HepG2 (cell line): ENCODE data around the gene PFDN5. TPM values are rescaled to one million over a fixed set of nuclear protein-coding genes. Genes with fewer than 3 reads are reported as not detected.

Experiments used
- GATA4 ChIP-seq: sonication (generic); IDR thresholded peaks from 2 replicates; pipeline ENCODE4 v1.6.1; 2016; ENCODE audit warnings: antibody characterized with exemption, low read depth, borderline replicate concordance
- HCFC1 ChIP-seq: fragments of 150-350 bp; IDR thresholded peaks from 2 replicates; pipeline ENCODE4 v1.6.1; 2014; ENCODE audit warnings: low read depth, low read length
- HDAC1 ChIP-seq: sonication (generic); formaldehyde crosslinking; IDR thresholded peaks from 2 replicates; pipeline ENCODE4 v1.5.1; 2020; ENCODE audit warnings: mild to moderate bottlenecking, missing genetic modification reagents
- HDAC2 ChIP-seq: sonication (generic); formaldehyde crosslinking; IDR thresholded peaks from 2 replicates; pipeline ENCODE4 v1.4.0; 2020; ENCODE audit warnings: missing genetic modification reagents
- HNRNPLL ChIP-seq: fragments of 200-400 bp; formaldehyde crosslinking; IDR thresholded peaks from 2 replicates; pipeline ENCODE4 v1.6.1; 2017; ENCODE audit warnings: mild to moderate bottlenecking, low read depth, low read length; ENCODE audit not compliant: poor library complexity, severe bottlenecking
- REXO4 ChIP-seq: sonication (generic); formaldehyde crosslinking; IDR thresholded peaks from 2 replicates; pipeline ENCODE4 v1.8.0; 2022; ENCODE audit warnings: missing genetic modification reagents, mild to moderate bottlenecking, borderline replicate concordance
- RXRB ChIP-seq: IDR thresholded peaks from 2 replicates; pipeline ENCODE4 v1.6.1; 2016; ENCODE audit warnings: borderline replicate concordance, missing genetic modification reagents, missing compliant biosample characterization
- ZNF256 ChIP-seq: sonication (generic); formaldehyde crosslinking; conservative IDR thresholded peaks from 2 replicates; pipeline ENCODE4 v1.4.0; 2020; ENCODE audit warnings: missing genetic modification reagents
- ZNF331 ChIP-seq: sonication (generic); formaldehyde crosslinking; IDR thresholded peaks from 2 replicates; pipeline ENCODE4 v1.4.0; 2020; ENCODE audit warnings: missing genetic modification reagents
- ZNF333 ChIP-seq: sonication (generic); formaldehyde crosslinking; IDR thresholded peaks from 2 replicates; pipeline ENCODE4 v1.4.0; 2020; ENCODE audit warnings: mild to moderate bottlenecking, missing genetic modification reagents, borderline replicate concordance
- ZNF431 ChIP-seq: sonication (generic); formaldehyde crosslinking; IDR thresholded peaks from 2 replicates; pipeline ENCODE4 v1.9.0; 2022; ENCODE audit warnings: missing genetic modification reagents, low read depth, mild to moderate bottlenecking, borderline replicate concordance
- ZNF580 ChIP-seq: IDR thresholded peaks from 2 replicates; pipeline ENCODE4 v1.6.1; 2016; ENCODE audit warnings: low read depth, borderline replicate concordance
- polyA plus RNA-seq, 8 experiments: library from polyadenylated mRNA; depleted of rRNA in 3 of 8; stranded (reverse) in 7 of 8; unstranded in 1 of 8; fragments of >200 nt; fragmentation: Illumina TruSeq in 4 of 8; extraction: Trizol in 4 of 8; gene quantifications; 2 replicates each; pipeline versions ENCODE4 v1.2.1 to v1.2.3, GENCODE V29; 2011 to 2016; ENCODE audit warnings: low read depth in 4 of 8, missing spikeins in 1 of 8, mixed read lengths in 1 of 8; ENCODE audit not compliant: insufficient read depth in 1 of 8
- total RNA-seq, 5 experiments: library from RNA; depleted of rRNA; stranded (reverse); fragments of >200 nt; fragmentation: Illumina TruSeq; extraction: Trizol; gene quantifications; 2 replicates each; pipeline ENCODE4 v1.2.3, GENCODE V29; 2016; ENCODE audit warnings: low read depth in 1 of 5
- TF ChIP-seq, protein P1 (sequence below): sonication (generic); formaldehyde crosslinking; IDR thresholded peaks from 2 replicates; pipeline ENCODE4 v1.5.1; 2020; ENCODE audit warnings: mild to moderate bottlenecking, missing genetic modification reagents, borderline replicate concordance
- TF ChIP-seq, protein P2 (sequence below): sonication (generic); formaldehyde crosslinking; IDR thresholded peaks from 2 replicates; pipeline ENCODE4 v1.4.0; 2020; ENCODE audit warnings: missing genetic modification reagents
- TF ChIP-seq, protein P3 (sequence below): sonication (generic); formaldehyde crosslinking; IDR thresholded peaks from 2 replicates; pipeline ENCODE4 v1.8.0; 2022; ENCODE audit warnings: mild to moderate bottlenecking, missing genetic modification reagents, moderate library complexity

PFDN5 gene
- total and polyA plus RNA-seq, 2 of the 13 experiments (the other 11 are each of a cell fraction or from before 2014, with no cell fraction given): 449 to 462 TPM

GRCh38 chr12:53295070-53295890 is at the start of gene PFDN5 (continued):
- TF ChIP-seq, protein P1, sequence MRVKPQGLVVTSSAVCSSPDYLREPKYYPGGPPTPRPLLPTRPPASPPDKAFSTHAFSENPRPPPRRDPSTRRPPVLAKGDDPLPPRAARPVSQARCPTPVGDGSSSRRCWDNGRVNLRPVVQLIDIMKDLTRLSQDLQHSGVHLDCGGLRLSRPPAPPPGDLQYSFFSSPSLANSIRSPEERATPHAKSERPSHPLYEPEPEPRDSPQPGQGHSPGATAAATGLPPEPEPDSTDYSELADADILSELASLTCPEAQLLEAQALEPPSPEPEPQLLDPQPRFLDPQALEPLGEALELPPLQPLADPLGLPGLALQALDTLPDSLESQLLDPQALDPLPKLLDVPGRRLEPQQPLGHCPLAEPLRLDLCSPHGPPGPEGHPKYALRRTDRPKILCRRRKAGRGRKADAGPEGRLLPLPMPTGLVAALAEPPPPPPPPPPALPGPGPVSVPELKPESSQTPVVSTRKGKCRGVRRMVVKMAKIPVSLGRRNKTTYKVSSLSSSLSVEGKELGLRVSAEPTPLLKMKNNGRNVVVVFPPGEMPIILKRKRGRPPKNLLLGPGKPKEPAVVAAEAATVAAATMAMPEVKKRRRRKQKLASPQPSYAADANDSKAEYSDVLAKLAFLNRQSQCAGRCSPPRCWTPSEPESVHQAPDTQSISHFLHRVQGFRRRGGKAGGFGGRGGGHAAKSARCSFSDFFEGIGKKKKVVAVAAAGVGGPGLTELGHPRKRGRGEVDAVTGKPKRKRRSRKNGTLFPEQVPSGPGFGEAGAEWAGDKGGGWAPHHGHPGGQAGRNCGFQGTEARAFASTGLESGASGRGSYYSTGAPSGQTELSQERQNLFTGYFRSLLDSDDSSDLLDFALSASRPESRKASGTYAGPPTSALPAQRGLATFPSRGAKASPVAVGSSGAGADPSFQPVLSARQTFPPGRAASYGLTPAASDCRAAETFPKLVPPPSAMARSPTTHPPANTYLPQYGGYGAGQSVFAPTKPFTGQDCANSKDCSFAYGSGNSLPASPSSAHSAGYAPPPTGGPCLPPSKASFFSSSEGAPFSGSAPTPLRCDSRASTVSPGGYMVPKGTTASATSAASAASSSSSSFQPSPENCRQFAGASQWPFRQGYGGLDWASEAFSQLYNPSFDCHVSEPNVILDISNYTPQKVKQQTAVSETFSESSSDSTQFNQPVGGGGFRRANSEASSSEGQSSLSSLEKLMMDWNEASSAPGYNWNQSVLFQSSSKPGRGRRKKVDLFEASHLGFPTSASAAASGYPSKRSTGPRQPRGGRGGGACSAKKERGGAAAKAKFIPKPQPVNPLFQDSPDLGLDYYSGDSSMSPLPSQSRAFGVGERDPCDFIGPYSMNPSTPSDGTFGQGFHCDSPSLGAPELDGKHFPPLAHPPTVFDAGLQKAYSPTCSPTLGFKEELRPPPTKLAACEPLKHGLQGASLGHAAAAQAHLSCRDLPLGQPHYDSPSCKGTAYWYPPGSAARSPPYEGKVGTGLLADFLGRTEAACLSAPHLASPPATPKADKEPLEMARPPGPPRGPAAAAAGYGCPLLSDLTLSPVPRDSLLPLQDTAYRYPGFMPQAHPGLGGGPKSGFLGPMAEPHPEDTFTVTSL (CRISPR knock-in tag): no peak
- TF ChIP-seq ZNF580 (CRISPR knock-in tag): no peak
- TF ChIP-seq ZNF256 (CRISPR knock-in tag): 0 out of 2 replicates have a peak, but pooled peaks have one; percentile 31
- TF ChIP-seq, protein P2, sequence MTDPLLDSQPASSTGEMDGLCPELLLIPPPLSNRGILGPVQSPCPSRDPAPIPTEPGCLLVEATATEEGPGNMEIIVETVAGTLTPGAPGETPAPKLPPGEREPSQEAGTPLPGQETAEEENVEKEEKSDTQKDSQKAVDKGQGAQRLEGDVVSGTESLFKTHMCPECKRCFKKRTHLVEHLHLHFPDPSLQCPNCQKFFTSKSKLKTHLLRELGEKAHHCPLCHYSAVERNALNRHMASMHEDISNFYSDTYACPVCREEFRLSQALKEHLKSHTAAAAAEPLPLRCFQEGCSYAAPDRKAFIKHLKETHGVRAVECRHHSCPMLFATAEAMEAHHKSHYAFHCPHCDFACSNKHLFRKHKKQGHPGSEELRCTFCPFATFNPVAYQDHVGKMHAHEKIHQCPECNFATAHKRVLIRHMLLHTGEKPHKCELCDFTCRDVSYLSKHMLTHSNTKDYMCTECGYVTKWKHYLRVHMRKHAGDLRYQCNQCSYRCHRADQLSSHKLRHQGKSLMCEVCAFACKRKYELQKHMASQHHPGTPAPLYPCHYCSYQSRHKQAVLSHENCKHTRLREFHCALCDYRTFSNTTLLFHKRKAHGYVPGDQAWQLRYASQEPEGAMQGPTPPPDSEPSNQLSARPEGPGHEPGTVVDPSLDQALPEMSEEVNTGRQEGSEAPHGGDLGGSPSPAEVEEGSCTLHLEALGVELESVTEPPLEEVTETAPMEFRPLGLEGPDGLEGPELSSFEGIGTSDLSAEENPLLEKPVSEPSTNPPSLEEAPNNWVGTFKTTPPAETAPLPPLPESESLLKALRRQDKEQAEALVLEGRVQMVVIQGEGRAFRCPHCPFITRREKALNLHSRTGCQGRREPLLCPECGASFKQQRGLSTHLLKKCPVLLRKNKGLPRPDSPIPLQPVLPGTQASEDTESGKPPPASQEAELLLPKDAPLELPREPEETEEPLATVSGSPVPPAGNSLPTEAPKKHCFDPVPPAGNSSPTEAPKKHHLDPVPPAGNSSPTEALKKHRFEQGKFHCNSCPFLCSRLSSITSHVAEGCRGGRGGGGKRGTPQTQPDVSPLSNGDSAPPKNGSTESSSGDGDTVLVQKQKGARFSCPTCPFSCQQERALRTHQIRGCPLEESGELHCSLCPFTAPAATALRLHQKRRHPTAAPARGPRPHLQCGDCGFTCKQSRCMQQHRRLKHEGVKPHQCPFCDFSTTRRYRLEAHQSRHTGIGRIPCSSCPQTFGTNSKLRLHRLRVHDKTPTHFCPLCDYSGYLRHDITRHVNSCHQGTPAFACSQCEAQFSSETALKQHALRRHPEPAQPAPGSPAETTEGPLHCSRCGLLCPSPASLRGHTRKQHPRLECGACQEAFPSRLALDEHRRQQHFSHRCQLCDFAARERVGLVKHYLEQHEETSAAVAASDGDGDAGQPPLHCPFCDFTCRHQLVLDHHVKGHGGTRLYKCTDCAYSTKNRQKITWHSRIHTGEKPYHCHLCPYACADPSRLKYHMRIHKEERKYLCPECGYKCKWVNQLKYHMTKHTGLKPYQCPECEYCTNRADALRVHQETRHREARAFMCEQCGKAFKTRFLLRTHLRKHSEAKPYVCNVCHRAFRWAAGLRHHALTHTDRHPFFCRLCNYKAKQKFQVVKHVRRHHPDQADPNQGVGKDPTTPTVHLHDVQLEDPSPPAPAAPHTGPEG: peak; percentile 70; the same call in 1 of the 2 replicates
- TF ChIP-seq, protein P3, sequence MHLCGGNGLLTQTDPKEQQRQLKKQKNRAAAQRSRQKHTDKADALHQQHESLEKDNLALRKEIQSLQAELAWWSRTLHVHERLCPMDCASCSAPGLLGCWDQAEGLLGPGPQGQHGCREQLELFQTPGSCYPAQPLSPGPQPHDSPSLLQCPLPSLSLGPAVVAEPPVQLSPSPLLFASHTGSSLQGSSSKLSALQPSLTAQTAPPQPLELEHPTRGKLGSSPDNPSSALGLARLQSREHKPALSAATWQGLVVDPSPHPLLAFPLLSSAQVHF (CRISPR knock-in tag): no peak
- TF ChIP-seq HDAC2: peak; percentile 76
- no peak for TF ChIP-seq ZNF333 (CRISPR knock-in tag)
- TF ChIP-seq HNRNPLL: peak; percentile 60
- TF ChIP-seq HDAC1 (CRISPR knock-in tag): peak; percentile 91
- TF ChIP-seq ZNF431 (CRISPR knock-in tag): 0 out of 2 replicates have a peak, but pooled peaks have one; percentile 54
- TF ChIP-seq GATA4: peak; percentile 45; the same call in 1 of the 2 replicates
- TF ChIP-seq HCFC1: peak; percentile 57; the same call in 1 of the 2 replicates
- TF ChIP-seq ZNF331: peak; percentile 76
- TF ChIP-seq REXO4 (CRISPR knock-in tag): no peak
- TF ChIP-seq RXRB (CRISPR knock-in tag): 0 out of 2 replicates have a peak, but pooled peaks have one; percentile 27
